ENCODE data around the gene POU2AF1. TPM values are rescaled to one million over a fixed set of nuclear protein-coding genes. Genes with fewer than 3 reads are reported as not detected.

Gene POU2AF1
- total and polyA plus RNA-seq, 2 of the 8 experiments (the other 6 are each of a cell fraction or from before 2014, with no cell fraction given), result not detected

- Histone ChIP-seq H3K56ac (replicated peaks; ENCODE audit: insufficient read length, low read depth, low read length) (no peak overlapping the region), H3K36me3 (ENCODE audit: control insufficient read depth in 2 of 4, insufficient read depth in 4 of 4, low read length in 3 of 4) (no peaks in the 10 kb centered on the region), H4K5ac (ENCODE audit: insufficient read length, low read depth, low read length) (no peak overlapping the region), H3K14ac (ENCODE audit: insufficient read length) (no peak overlapping the region), H3K79me1 (ENCODE audit: low read depth, low read length) (no peaks in the 10 kb centered on the region), H2BK5ac (ENCODE audit: low read depth, low read length) (no peak overlapping the region), H2AK5ac (ENCODE audit: low read depth, low read length) (no peak overlapping the region), H2BK15ac (ENCODE audit: low read length) (no peak overlapping the region), H3K79me2 (ENCODE audit: control insufficient read depth in 1 of 2, insufficient read depth in 2 of 2, low read length in 2 of 2) (no peaks in the 10 kb centered on the region), H3K4ac (replicated peaks; ENCODE audit: insufficient read length, low read depth, low read length) (no peak overlapping the region), H3K9me3 (ENCODE audit: insufficient read depth in 2 of 2, low read depth in 1 of 2, low read length in 1 of 2) (no peaks in the 10 kb centered on the region), H3K4me1 (replicated peaks in 1 of 4; ENCODE audit: control insufficient read depth in 3 of 4, insufficient read depth in 4 of 4, low read length in 3 of 4) (peaks cover 0 to 3% (median 0%) of the 10 kb centered on the region in 4 experiments; a peak in 1 of 7 replicates), H3K23me2 (ENCODE audit: low read depth, low read length) (no peaks in the 10 kb centered on the region), H4K91ac (replicated peaks; ENCODE audit: insufficient read length, low read length) (no peak overlapping the region), H3K27me3 (replicated peaks in 1 of 4; ENCODE audit: control insufficient read depth in 3 of 4, extremely low read depth in 1 of 4, insufficient read depth in 3 of 4, low read length in 3 of 4) (no peaks in the 10 kb centered on the region), H3K4me3 (ENCODE audit: extremely low read depth in 1 of 4, insufficient read depth in 2 of 4, low read depth in 3 of 4, low read length in 4 of 4) (no peak overlapping the region), H2BK12ac (ENCODE audit: low read depth, low read length) (no peak overlapping the region), H3K27ac (ENCODE audit: low read depth, low read length) (no peak overlapping the region), H2AFZ (ENCODE audit: low read length) (no peak overlapping the region), H3K9ac (replicated peaks in 1 of 4; ENCODE audit: extremely low read depth in 1 of 4, low read depth in 3 of 4, low read length in 3 of 4) (no peak overlapping the region), H4K8ac (ENCODE audit: extremely low read depth, insufficient read depth, low read length) (no peak overlapping the region), H3K18ac (ENCODE audit: extremely low read depth, low read length) (no peak overlapping the region), H2BK120ac (replicated peaks; ENCODE audit: low read depth, low read length) (no peak overlapping the region), H2BK20ac (ENCODE audit: low read length) (peak overlapping the region; percentile 61; the same call in 1 of the 2 replicates), H4K20me1 (replicated peaks in 1 of 2; ENCODE audit: control insufficient read depth in 1 of 2, insufficient read depth in 2 of 2, low read length in 2 of 2) (no peaks in the 10 kb centered on the region), H3K4me2 (ENCODE audit: insufficient read depth in 1 of 2, low read depth in 2 of 2, low read length in 2 of 2) (no peak overlapping the region), H3K23ac (ENCODE audit: insufficient read length) (no peak overlapping the region)
- 89% methylated on average over 5 of the region's 5 CpGs; no CpG with 5 or more reads in 1 of the 2 experiments for WGBS, 2 experiments (ENCODE audit: extremely low coverage in 1 of 2, insufficient coverage in 1 of 2, insufficient read length in 1 of 2, insufficient replicate concordance in 2 of 2, low coverage in 1 of 2, low lambda C conversion rate in 2 of 2, missing lambda C conversion rate in 1 of 2)
- FAIRE-seq (no peak), DNase-seq (ENCODE audit: low read depth in 1 of 2, low spot score in 2 of 2) (no peak)
- ChIA-PET CTCF (ENCODE audit: partially characterized antibody) (interaction anchor here (0.6 to 22.4 kb wide), 68 partner anchors 11 to 1189 kb away, joined by 3 to 484 read pairs (median 4); partner anchors contain the start of genes POU2AF1 and POU2AF3), POLR2A (ENCODE audit: partially characterized antibody) (interaction anchor here (1.1 kb wide), 1 partner anchor 9 kb away, joined by 3 read pairs; no protein-coding TSS in a partner anchor)
- no peak for TF ChIP-seq NRF1 (IDR thresholded peaks at IDR 0.05; ENCODE audit: low read depth, low read length)
- TF ChIP-seq EGR1 (IDR thresholded peaks at IDR 0.05; ENCODE audit: borderline replicate concordance, low read depth, low read length), result no peak
- no peak for TF ChIP-seq ATF2 (IDR thresholded peaks at IDR 0.05; ENCODE audit: low read length)
- no peak for TF ChIP-seq RAD21 (IDR thresholded peaks at IDR 0.05 in 1 of 2, conservative IDR thresholded peaks at IDR 0.05 in 1 of 2; ENCODE audit: low read depth in 2 of 2, low read length in 2 of 2)
- no peak for TF ChIP-seq JUN (IDR thresholded peaks at IDR 0.05; ENCODE audit: low read depth, low read length)
- no peak for TF ChIP-seq CEBPB (IDR thresholded peaks at IDR 0.05; ENCODE audit: low read depth, low read length)
- no peak for TF ChIP-seq PHF8 (conservative IDR thresholded peaks at IDR 0.05; ENCODE audit: low read depth, low read length)
- no peak for TF ChIP-seq JUND (IDR thresholded peaks at IDR 0.05; ENCODE audit: low read length)
- TF ChIP-seq, protein P1, sequence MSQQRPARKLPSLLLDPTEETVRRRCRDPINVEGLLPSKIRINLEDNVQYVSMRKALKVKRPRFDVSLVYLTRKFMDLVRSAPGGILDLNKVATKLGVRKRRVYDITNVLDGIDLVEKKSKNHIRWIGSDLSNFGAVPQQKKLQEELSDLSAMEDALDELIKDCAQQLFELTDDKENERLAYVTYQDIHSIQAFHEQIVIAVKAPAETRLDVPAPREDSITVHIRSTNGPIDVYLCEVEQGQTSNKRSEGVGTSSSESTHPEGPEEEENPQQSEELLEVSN (IDR thresholded peaks at IDR 0.05), result no peak
- no peak for TF ChIP-seq KDM4A (IDR thresholded peaks at IDR 0.05; ENCODE audit: low read depth, low read length, severe bottlenecking)
Observed at GRCh38 chr11:111428113-111428876, 49.2 kb upstream of the POU2AF1 start.

All from H1 (cell line).